ENCODE measurements around the gene HECW1. TPM values are rescaled to one million over a fixed set of nuclear protein-coding genes. Genes with fewer than 3 reads are reported as not detected.

The HECW1 gene
- polyA plus RNA-seq, 1 donor (not counting 4 experiments of a cell fraction or from before 2014, with no cell fraction given), result not detected

GRCh38 chr7:43112941-43113621 is 634 bp downstream of the HECW1 start:
- FAIRE-seq, result no peak
- no peak overlapping the region for H2AFZ ChIP-seq (ENCODE audit: control insufficient read depth, low read length)

GRCh38 chr7:43113622-43114457 is 1.4 kb downstream of the HECW1 start:
- DNase-seq (ENCODE audit: low read depth, low spot score) (no peak), FAIRE-seq (no peak)
- H3K4me3 ChIP-seq (ENCODE audit: control insufficient read depth in 2 of 3, extremely low read depth in 1 of 3, insufficient read depth in 2 of 3, low read depth in 1 of 3, low read length in 3 of 3), result peak overlapping the region in 1 of 3 experiments; percentile 36
- no peaks in the 10 kb centered on the region for H3K79me2 ChIP-seq (ENCODE audit: control insufficient read depth, insufficient read depth, low read length)
- peak; percentile 95 for TF ChIP-seq EZH2 (IDR thresholded peaks at IDR 0.05; ENCODE audit: low read length)
- no peak for TF ChIP-seq CTCF (optimal IDR thresholded peaks at IDR 0.05 in 1 of 3, IDR thresholded peaks at IDR 0.05 in 1 of 3, conservative IDR thresholded peaks at IDR 0.05 in 1 of 3; ENCODE audit: extremely low read depth in 1 of 3, insufficient read depth in 2 of 3, low read length in 3 of 3)
- H3K36me3 ChIP-seq (ENCODE audit: control insufficient read depth in 2 of 2, extremely low read depth in 1 of 2, insufficient read depth in 2 of 2, low read length in 2 of 2), result no peaks in the 10 kb centered on the region
- H2AFZ ChIP-seq (ENCODE audit: control insufficient read depth, low read length), result no peak overlapping the region
- no peak overlapping the region for H3K9ac ChIP-seq (ENCODE audit: control insufficient read depth, extremely low read depth, insufficient read depth, low read length)
- dilution Hi-C loops (cut with MboI; ENCODE audit: extremely low pct_ligation_motif_present, low sequenced_read_pairs), result no loop called here
- H3K27ac ChIP-seq (ENCODE audit: control insufficient read depth, insufficient read depth, low read length), result no peak overlapping the region
- no peaks in the 10 kb centered on the region for H4K20me1 ChIP-seq (ENCODE audit: control insufficient read depth, extremely low read depth, insufficient read depth, low read length)
- peaks cover 2% of the 10 kb centered on the region for H3K4me1 ChIP-seq (ENCODE audit: control insufficient read depth, extremely low read depth, insufficient read depth, low read length)
- H3K9me3 ChIP-seq (ENCODE audit: control insufficient read depth, low read depth, low read length), result no peaks in the 10 kb centered on the region
- H3K27me3 ChIP-seq (ENCODE audit: control insufficient read depth, extremely low read depth, insufficient read depth, low read length), result peaks cover 83% of the 10 kb centered on the region
- peak overlapping the region; percentile 58 for H3K4me2 ChIP-seq (ENCODE audit: control insufficient read depth, extremely low read depth, insufficient read depth, low read depth, low read length)
- H3K9me1 ChIP-seq (ENCODE audit: control insufficient read depth, extremely low read depth, insufficient read depth, low read length), result no peaks in the 10 kb centered on the region

More at GRCh38 chr7:43112941-43113621, 634 bp downstream of the HECW1 start:
- Histone ChIP-seq H3K4me3 (ENCODE audit: control insufficient read depth in 2 of 3, extremely low read depth in 1 of 3, insufficient read depth in 2 of 3, low read depth in 1 of 3, low read length in 3 of 3) (peak overlapping the region in 1 of 3 experiments; percentile 36), H3K4me2 (ENCODE audit: control insufficient read depth, extremely low read depth, insufficient read depth, low read depth, low read length) (peak overlapping the region; percentile 58), H3K9me3 (ENCODE audit: control insufficient read depth, low read depth, low read length) (no peaks in the 10 kb centered on the region), H3K79me2 (ENCODE audit: control insufficient read depth, insufficient read depth, low read length) (no peaks in the 10 kb centered on the region), H3K4me1 (ENCODE audit: control insufficient read depth, extremely low read depth, insufficient read depth, low read length) (peaks cover 2% of the 10 kb centered on the region), H3K36me3 (ENCODE audit: control insufficient read depth in 2 of 2, extremely low read depth in 1 of 2, insufficient read depth in 2 of 2, low read length in 2 of 2) (no peaks in the 10 kb centered on the region), H4K20me1 (ENCODE audit: control insufficient read depth, extremely low read depth, insufficient read depth, low read length) (no peaks in the 10 kb centered on the region), H3K9me1 (ENCODE audit: control insufficient read depth, extremely low read depth, insufficient read depth, low read length) (no peaks in the 10 kb centered on the region), H3K27ac (ENCODE audit: control insufficient read depth, insufficient read depth, low read length) (no peak overlapping the region), H3K27me3 (ENCODE audit: control insufficient read depth, extremely low read depth, insufficient read depth, low read length) (peaks cover 79% of the 10 kb centered on the region), H3K9ac (ENCODE audit: control insufficient read depth, extremely low read depth, insufficient read depth, low read length) (no peak overlapping the region)
- TF ChIP-seq EZH2 (IDR thresholded peaks at IDR 0.05; ENCODE audit: low read length), result peak; percentile 62
- no peak for TF ChIP-seq CTCF (optimal IDR thresholded peaks at IDR 0.05 in 1 of 3, IDR thresholded peaks at IDR 0.05 in 1 of 3, conservative IDR thresholded peaks at IDR 0.05 in 1 of 3; ENCODE audit: extremely low read depth in 1 of 3, insufficient read depth in 2 of 3, low read length in 3 of 3)
- dilution Hi-C loops (cut with MboI; ENCODE audit: extremely low pct_ligation_motif_present, low sequenced_read_pairs), result no loop called here
- no peak for DNase-seq (ENCODE audit: low read depth, low spot score)

All from keratinocyte (primary cell).